ENCODE results near the gene ROR1. TPM values are rescaled to one million over a fixed set of nuclear protein-coding genes. Genes with fewer than 3 reads are reported as not detected.

ROR1 gene
- total and polyA plus RNA-seq, 9 donors: 7.2 to 22.4 (median 11.4) TPM

DNA sequence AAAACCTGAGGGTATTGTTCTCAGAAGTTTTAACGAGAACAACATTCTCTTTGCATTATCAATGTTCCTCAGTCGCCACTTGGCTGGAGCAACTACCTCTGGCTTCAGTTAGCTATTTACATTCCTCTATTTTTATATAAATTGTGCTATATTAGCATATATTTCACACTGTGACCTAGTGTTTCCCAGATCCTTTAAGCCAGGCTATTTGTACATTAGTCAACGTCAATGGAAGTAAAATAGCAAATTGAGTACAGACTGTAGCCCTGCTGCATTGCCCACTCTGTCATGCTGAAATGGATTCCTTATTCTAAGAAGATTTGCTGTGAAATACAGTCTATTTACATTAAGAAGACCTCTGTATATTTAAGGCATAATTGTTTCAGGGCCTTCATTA is 213.8 kb downstream of the ROR1 start:
- no peak for DNase-seq
- peaks cover 3% of the 10 kb centered on the region for H3K4me1 ChIP-seq (ENCODE audit: control insufficient read depth, insufficient read depth, low read length)
- no peaks in the 10 kb centered on the region for H3K27me3 ChIP-seq (ENCODE audit: control insufficient read depth, insufficient read depth, low read length)
- H3K27ac ChIP-seq (ENCODE audit: low read length): no peak overlapping the region
- no peaks in the 10 kb centered on the region for H3K9me3 ChIP-seq (replicated peaks; ENCODE audit: control insufficient read depth, low read depth, low read length)
- no peak overlapping the region for H3K4me3 ChIP-seq (ENCODE audit: low read length)
- no peaks in the 10 kb centered on the region for H3K36me3 ChIP-seq (ENCODE audit: control insufficient read depth, insufficient read depth, low read length)
- no CpG with 5 or more reads among the region's 3 CpGs for WGBS (ENCODE audit: insufficient coverage)

DNA sequence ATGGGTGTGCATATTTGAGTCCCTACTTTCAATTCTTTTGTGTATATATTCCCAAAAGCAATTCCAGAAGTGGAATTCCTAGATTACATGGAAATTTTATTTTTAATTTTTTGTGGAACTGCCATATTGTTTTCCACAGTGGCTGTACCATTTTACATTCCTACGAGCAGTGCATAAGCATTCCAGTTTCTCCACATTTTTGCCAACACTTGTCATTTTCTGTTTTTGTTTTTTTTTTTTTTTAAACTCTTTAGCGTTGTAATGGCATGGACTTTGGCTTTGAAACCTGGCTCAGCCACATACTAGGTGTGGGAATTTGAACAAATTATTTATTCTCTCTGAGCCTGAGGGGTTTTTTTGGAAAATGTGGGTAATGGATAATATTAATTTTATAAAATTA is 215.1 kb downstream of the ROR1 start:
- no peaks in the 10 kb centered on the region for H3K36me3 ChIP-seq (ENCODE audit: control insufficient read depth, insufficient read depth, low read length)
- DNase-seq: no peak
- peaks cover 3% of the 10 kb centered on the region for H3K4me1 ChIP-seq (ENCODE audit: control insufficient read depth, insufficient read depth, low read length)
- no peaks in the 10 kb centered on the region for H3K9me3 ChIP-seq (replicated peaks; ENCODE audit: control insufficient read depth, low read depth, low read length)
- WGBS (ENCODE audit: insufficient coverage): no CpG with 5 or more reads among the region's 2 CpGs
- no peak overlapping the region for H3K4me3 ChIP-seq (ENCODE audit: low read length)
- no peaks in the 10 kb centered on the region for H3K27me3 ChIP-seq (ENCODE audit: control insufficient read depth, insufficient read depth, low read length)
- no peak overlapping the region for H3K27ac ChIP-seq (ENCODE audit: low read length)

DNA sequence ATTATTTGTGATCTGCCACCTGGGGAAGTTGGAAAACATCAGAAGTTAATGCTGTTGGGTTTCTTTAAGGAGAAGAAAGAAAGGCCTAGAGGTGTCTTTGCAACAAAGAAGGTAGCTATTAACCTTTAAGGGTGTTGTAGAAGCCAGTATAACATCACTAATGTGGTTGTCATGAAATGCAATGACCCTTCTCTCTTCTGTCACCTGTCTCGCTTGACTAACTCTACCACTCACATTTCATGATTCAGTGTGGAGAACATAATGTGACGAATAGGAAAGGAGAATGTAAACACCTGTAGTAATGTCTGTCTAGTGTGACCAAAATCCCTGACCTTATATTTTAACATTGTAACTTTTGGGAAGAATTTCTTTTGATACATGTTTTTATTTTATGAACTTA is 217.9 kb downstream of the ROR1 start:
- H3K27ac ChIP-seq (ENCODE audit: low read length): no peak overlapping the region
- H3K36me3 ChIP-seq (ENCODE audit: control insufficient read depth, insufficient read depth, low read length): no peaks in the 10 kb centered on the region
- DNase-seq: no peak
- no peak overlapping the region for H3K4me3 ChIP-seq (ENCODE audit: low read length)
- H3K27me3 ChIP-seq (ENCODE audit: control insufficient read depth, insufficient read depth, low read length): no peaks in the 10 kb centered on the region
- no peaks in the 10 kb centered on the region for H3K9me3 ChIP-seq (replicated peaks; ENCODE audit: control insufficient read depth, low read depth, low read length)
- no CpG with 5 or more reads among the region's 2 CpGs for WGBS (ENCODE audit: insufficient coverage)
- no peaks in the 10 kb centered on the region for H3K4me1 ChIP-seq (ENCODE audit: control insufficient read depth, insufficient read depth, low read length)

DNA sequence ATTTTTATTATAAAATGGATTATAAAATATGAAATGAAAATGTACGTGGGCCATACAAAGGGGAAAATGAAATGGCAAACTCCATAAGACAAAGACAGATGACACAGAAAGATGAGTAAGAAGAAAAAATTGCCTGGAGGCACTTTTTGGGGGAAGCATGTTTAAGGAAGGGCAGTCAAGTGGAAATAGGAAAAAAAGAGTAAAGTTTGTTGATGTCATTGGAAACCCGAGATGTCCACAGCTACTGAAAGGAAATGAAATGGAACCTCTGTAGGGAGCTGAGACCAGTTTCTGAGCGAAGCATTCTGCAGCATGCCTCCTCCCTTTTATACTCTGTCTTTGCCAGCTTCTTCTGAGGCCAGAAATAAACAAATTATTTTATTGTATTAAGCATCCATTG is 226.2 kb downstream of the ROR1 start:
- WGBS (ENCODE audit: insufficient coverage): 44% methylated on average over 1 of the region's 3 CpGs
- no peaks in the 10 kb centered on the region for H3K4me1 ChIP-seq (ENCODE audit: control insufficient read depth, insufficient read depth, low read length)

DNA sequence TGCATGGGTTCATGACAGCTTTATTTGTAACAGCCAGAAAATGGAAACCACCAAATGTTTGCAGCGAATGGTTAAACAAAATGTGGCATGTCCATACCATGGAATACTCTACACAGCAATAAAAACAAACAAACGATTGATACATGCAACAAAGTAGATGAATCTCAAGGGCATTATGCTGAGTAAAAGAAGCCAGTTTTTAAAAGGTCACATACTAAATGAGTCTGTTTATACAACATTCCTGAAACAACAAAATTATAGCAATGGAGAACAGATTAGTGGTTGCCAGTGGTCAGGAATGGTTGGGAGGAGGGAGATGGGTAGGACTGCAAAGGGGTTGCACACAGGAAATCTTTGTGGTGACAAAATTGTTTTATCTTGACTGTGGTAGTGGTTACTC is 227.2 kb downstream of the ROR1 start:
- no CpG with 5 or more reads among the region's 2 CpGs for WGBS (ENCODE audit: insufficient coverage)
- Histone ChIP-seq H3K4me1 (ENCODE audit: control insufficient read depth, insufficient read depth, low read length) (no peaks in the 10 kb centered on the region), H3K9me3 (replicated peaks; ENCODE audit: control insufficient read depth, low read depth, low read length) (no peaks in the 10 kb centered on the region), H3K36me3 (ENCODE audit: control insufficient read depth, insufficient read depth, low read length) (no peaks in the 10 kb centered on the region), H3K4me3 (ENCODE audit: low read length) (no peak overlapping the region), H3K27me3 (ENCODE audit: control insufficient read depth, insufficient read depth, low read length) (no peaks in the 10 kb centered on the region), H3K27ac (ENCODE audit: low read length) (no peak overlapping the region)
- DNase-seq: no peak

More for the DNA sequence above, 226.2 kb downstream of the ROR1 start:
- H3K4me3 ChIP-seq (ENCODE audit: low read length): no peak overlapping the region
- no peaks in the 10 kb centered on the region for H3K9me3 ChIP-seq (replicated peaks; ENCODE audit: control insufficient read depth, low read depth, low read length)
- no peak overlapping the region for H3K27ac ChIP-seq (ENCODE audit: low read length)
- no peaks in the 10 kb centered on the region for H3K36me3 ChIP-seq (ENCODE audit: control insufficient read depth, insufficient read depth, low read length)
- peak; percentile 67 for DNase-seq
- H3K27me3 ChIP-seq (ENCODE audit: control insufficient read depth, insufficient read depth, low read length): no peaks in the 10 kb centered on the region

DNA sequence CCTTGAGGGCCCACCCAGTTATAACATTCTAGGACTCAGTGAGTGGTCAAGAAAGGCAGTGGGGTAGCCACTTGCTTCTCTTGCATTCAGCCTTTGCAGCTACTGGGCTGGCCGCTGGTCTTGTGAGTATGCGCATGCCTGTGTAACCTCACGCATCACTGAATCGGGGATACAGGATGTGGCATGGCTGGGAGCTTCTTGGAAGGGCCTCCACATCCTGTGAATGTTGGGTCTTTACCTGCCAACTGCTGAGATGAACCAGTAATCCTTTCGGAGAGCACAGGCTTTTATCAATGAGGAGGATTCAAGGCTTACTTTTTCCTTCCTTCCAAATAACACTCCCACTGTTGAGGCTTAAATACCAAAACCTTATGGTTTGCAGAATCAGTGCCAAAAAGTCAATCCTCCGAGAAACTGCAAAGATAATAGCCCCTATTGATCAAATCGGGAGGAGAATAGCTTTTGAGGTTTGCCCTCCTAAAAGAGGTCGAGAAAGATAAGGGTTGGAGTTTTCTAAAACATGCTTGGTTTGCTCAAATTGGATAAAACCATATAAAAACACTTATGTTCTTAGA is 230.7 kb downstream of the ROR1 start:
- H3K27ac ChIP-seq (ENCODE audit: low read length): no peak overlapping the region
- no peaks in the 10 kb centered on the region for H3K27me3 ChIP-seq (ENCODE audit: control insufficient read depth, insufficient read depth, low read length)
- H3K9me3 ChIP-seq (replicated peaks; ENCODE audit: control insufficient read depth, low read depth, low read length): no peaks in the 10 kb centered on the region
- no peak overlapping the region for H3K4me3 ChIP-seq (ENCODE audit: low read length)
- H3K4me1 ChIP-seq (ENCODE audit: control insufficient read depth, insufficient read depth, low read length): peaks cover 2% of the 10 kb centered on the region
- H3K36me3 ChIP-seq (ENCODE audit: control insufficient read depth, insufficient read depth, low read length): no peaks in the 10 kb centered on the region
- DNase-seq: no peak
- 100% methylated on average over 2 of the region's 8 CpGs for WGBS (ENCODE audit: insufficient coverage)

DNA sequence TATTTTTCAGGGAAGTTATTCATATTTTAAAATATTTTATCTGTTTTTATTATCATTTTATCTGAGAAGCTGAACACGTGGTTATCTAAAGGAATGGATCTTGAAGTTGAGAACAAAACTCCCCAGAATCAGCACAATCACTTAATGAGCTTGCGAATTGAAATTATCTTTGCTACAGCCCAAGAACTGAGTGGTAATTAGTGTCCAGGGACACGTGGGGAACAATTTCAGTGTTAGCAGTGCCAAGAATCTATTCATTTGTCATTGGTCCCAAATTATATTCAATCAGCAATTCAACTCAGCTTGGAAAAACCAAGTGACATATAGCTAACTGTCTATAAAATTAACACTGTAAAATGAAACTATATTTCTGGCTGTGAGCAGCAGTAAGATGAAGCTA is 232.0 kb downstream of the ROR1 start:
- Histone ChIP-seq H3K9me3 (replicated peaks; ENCODE audit: control insufficient read depth, low read depth, low read length) (no peaks in the 10 kb centered on the region), H3K4me1 (ENCODE audit: control insufficient read depth, insufficient read depth, low read length) (peaks cover 2% of the 10 kb centered on the region), H3K27me3 (ENCODE audit: control insufficient read depth, insufficient read depth, low read length) (no peaks in the 10 kb centered on the region), H3K4me3 (ENCODE audit: low read length) (no peak overlapping the region), H3K27ac (ENCODE audit: low read length) (no peak overlapping the region), H3K36me3 (ENCODE audit: control insufficient read depth, insufficient read depth, low read length) (no peaks in the 10 kb centered on the region)
- DNase-seq: peak; percentile 27
- whole genome bisulfite sequencing (ENCODE audit: insufficient coverage): no CpG with 5 or more reads among the region's 3 CpGs

DNA sequence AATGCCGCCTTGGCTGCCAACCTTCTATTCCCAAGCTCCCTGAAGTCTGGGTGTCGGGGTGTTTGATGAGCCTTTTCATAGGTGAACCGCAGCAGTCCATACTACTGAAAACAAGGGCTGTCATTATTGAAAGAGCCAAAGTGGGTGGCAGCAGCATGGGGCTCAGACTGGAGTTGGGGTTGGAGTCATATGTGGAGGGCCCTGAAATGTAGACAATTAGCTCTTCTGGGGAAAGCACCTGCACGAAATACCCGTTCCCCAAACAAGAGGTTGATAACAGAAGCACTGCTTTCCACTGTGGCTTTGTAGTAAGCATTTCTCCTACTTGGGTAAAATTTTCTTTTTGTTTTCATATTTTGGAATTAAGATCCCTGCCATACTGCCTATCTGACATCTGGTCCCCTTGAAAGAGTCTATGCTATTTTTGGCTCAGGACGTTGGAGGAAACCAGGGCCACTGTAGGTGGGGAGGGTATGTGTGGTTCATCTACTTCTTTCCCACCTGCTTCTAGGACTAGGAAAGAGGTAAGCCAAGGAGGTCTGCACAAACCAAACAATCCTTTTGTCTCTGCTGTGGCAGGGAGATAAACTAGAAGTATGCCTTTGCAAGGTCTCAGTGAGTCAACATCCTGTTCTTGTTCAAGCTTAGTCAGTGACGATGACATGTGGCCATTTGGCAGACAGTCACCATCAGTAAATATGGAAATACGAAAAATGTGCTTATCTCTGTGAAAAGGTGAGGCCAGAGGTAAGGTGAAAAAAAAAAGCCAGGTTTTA is 232.6 kb downstream of the ROR1 start:
- no peak overlapping the region for H3K4me3 ChIP-seq (ENCODE audit: low read length)
- 33% methylated on average over 1 of the region's 8 CpGs for WGBS (ENCODE audit: insufficient coverage)
- no peaks in the 10 kb centered on the region for H3K36me3 ChIP-seq (ENCODE audit: control insufficient read depth, insufficient read depth, low read length)
- DNase-seq: no peak
- no peak overlapping the region for H3K27ac ChIP-seq (ENCODE audit: low read length)
- H3K27me3 ChIP-seq (ENCODE audit: control insufficient read depth, insufficient read depth, low read length): no peaks in the 10 kb centered on the region
- peaks cover 2% of the 10 kb centered on the region for H3K4me1 ChIP-seq (ENCODE audit: control insufficient read depth, insufficient read depth, low read length)
- no peaks in the 10 kb centered on the region for H3K9me3 ChIP-seq (replicated peaks; ENCODE audit: control insufficient read depth, low read depth, low read length)

DNA sequence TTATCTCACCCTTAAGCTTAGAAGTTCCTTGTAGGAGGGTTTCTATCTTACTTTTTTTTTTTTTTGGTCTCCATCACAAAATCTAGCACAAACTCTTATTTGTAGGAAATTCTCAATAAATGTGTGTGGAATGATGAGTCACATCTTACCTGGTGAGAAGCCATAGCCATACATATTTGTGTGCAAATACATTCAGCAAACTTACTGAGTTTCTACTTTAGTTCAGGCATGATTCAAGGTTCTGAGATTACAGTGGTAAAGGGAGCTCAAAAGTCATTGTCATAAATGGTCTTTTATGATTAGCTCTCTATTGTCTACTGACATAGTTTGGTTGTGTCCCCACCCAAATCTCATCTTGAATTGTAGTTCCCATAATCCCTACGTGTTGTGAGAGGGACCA is 236.5 kb downstream of the ROR1 start:
- Histone ChIP-seq H3K36me3 (ENCODE audit: control insufficient read depth, insufficient read depth, low read length) (no peaks in the 10 kb centered on the region), H3K27me3 (ENCODE audit: control insufficient read depth, insufficient read depth, low read length) (no peaks in the 10 kb centered on the region), H3K27ac (ENCODE audit: low read length) (no peak overlapping the region), H3K4me3 (ENCODE audit: low read length) (no peak overlapping the region), H3K9me3 (replicated peaks; ENCODE audit: control insufficient read depth, low read depth, low read length) (no peaks in the 10 kb centered on the region), H3K4me1 (ENCODE audit: control insufficient read depth, insufficient read depth, low read length) (peaks cover 2% of the 10 kb centered on the region)
- WGBS (ENCODE audit: insufficient coverage): no CpG with 5 or more reads among the region's 1 CpG
- no peak for DNase-seq

DNA sequence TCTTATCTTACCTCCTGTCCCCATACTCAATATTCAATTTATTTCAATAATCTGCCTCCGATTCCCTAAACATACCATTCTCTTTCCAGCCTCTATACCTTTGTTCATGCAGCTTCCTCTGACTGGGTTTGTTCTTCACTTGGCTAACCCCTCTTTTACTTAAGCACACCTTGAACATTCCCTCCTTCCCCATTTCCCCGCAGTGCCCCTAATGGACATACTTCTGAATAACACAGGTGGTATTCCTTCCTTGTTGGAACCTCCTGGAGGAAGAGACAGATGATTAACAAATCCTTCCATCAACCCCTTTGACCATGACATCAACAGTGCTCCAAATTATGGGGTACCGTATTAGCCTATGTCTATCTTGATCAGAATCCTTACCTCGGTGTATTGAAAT is 239.6 kb downstream of the ROR1 start:
- Histone ChIP-seq H3K36me3 (ENCODE audit: control insufficient read depth, insufficient read depth, low read length) (no peaks in the 10 kb centered on the region), H3K9me3 (replicated peaks; ENCODE audit: control insufficient read depth, low read depth, low read length) (no peaks in the 10 kb centered on the region), H3K4me1 (ENCODE audit: control insufficient read depth, insufficient read depth, low read length) (no peaks in the 10 kb centered on the region), H3K27me3 (ENCODE audit: control insufficient read depth, insufficient read depth, low read length) (no peaks in the 10 kb centered on the region), H3K4me3 (ENCODE audit: low read length) (no peak overlapping the region), H3K27ac (ENCODE audit: low read length) (no peak overlapping the region)
- WGBS (ENCODE audit: insufficient coverage): 63% methylated on average over 3 of the region's 4 CpGs
- DNase-seq: no peak
